Effector memory CD8-positive, alpha-beta T cell (primary cell): ENCODE results near the gene DNAH17.

Source experiments
- ATAC-seq: fragments of 150-1000 bp; cut with Tn5 transposase; replicated peaks from 2 replicates; pipeline ENCODE4 v1.10.0; 2021; ENCODE audit warnings: mild to moderate bottlenecking, moderate library complexity
- DNase-seq, 3 experiments: peaks; one replicate each; pipeline ENCODE4 v3.0.0; 2021
- H3K27ac Mint-ChIP-seq, 2 donors: one replicate each; pipeline ENCODE4 v1.8.0; 2022; ENCODE audit warnings: mild to moderate bottlenecking in 2 of 2, mixed read lengths in 2 of 2, moderate library complexity in 2 of 2
- H3K27me3 Mint-ChIP-seq, 2 donors: one replicate each; pipeline ENCODE4 v1.8.0; 2022; ENCODE audit warnings: mixed read lengths in 2 of 2
- H3K36me3 Mint-ChIP-seq: one replicate; pipeline ENCODE4 v1.8.0; 2022; ENCODE audit warnings: mild to moderate bottlenecking, moderate library complexity, mixed read lengths; ENCODE audit not compliant: insufficient read depth
- H3K4me1 Mint-ChIP-seq, 2 donors: one replicate each; pipeline ENCODE4 v1.8.0; 2022; ENCODE audit warnings: low read depth in 2 of 2, mixed read lengths in 2 of 2
- H3K4me3 Mint-ChIP-seq, 2 donors: one replicate each; pipeline ENCODE4 v1.8.0; 2022; ENCODE audit warnings: mild to moderate bottlenecking in 2 of 2, mixed read lengths in 2 of 2, moderate library complexity in 2 of 2
- H3K9me3 Mint-ChIP-seq, 2 donors: one replicate each; pipeline ENCODE4 v1.8.0; 2022; ENCODE audit warnings: mixed read lengths in 2 of 2

The DNAH17 gene

GRCh38 chr17:78539781-78540180 is 37.4 kb downstream of the DNAH17 start:
- no peak for ATAC-seq
- Mint-ChIP-seq H3K27me3 (peaks cover 0 to 5% of the 10 kb centered on the region in 2 donors), H3K36me3 (peaks cover under 1% of the 10 kb centered on the region), H3K4me1 (peaks cover 7 to 15% of the 10 kb centered on the region in 2 donors), H3K4me3 (no peak overlapping the region), H3K9me3 (no peaks in the 10 kb centered on the region), H3K27ac (no peak overlapping the region)
- no peak for DNase-seq

GRCh38 chr17:78538033-78538776 is 39.0 kb downstream of the DNAH17 start:
- Mint-ChIP-seq H3K9me3 (no peaks in the 10 kb centered on the region), H3K4me3 (no peak overlapping the region), H3K36me3 (peaks cover 4% of the 10 kb centered on the region), H3K27me3 (peaks cover 0 to 5% of the 10 kb centered on the region in 2 donors), H3K4me1 (peaks cover 7 to 19% of the 10 kb centered on the region in 2 donors), H3K27ac (peak overlapping the region; percentile 41 to 51)
- no peak for DNase-seq
- no peak for ATAC-seq

DNA sequence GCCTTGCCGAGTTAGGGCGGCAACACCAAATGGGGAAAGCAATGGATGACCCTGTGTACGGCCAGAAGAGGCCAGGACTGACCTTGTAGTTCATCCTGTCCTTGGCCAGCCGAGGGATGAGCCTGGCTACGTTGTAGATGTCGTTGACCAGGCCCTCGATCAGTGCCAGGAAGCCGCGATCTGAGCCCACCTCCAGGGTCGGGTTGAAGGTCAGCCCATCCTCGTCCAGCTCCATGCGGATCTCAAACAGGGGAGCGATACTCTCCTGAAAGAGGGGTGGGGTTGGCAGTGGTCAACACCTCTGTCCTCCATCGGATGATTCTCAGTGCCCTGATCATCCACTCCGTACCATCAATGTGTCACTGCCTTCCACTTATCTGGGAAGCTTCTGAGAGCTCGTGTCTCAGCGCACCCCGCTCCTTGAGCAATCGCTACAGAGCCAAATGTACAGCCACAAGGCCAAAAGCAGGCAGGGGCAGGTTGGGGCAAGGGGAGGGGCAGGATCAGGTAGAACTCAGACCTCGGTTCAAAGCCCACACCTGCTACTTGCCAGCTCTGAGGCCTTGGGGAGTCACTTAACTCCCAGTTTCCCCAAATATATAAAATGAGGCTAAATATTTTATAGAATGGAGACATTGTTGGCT is 39.9 kb downstream of the DNAH17 start:
- DNase-seq (no peak), ATAC-seq (no peak)
- Mint-ChIP-seq H3K36me3 (peaks cover 4% of the 10 kb centered on the region), H3K27me3 (peaks cover 0 to 5% of the 10 kb centered on the region in 2 donors), H3K4me1 (peaks cover 7 to 19% of the 10 kb centered on the region in 2 donors), H3K4me3 (no peak overlapping the region), H3K27ac (peak overlapping the region in 1 of 2 donors; percentile 87), H3K9me3 (no peaks in the 10 kb centered on the region)

GRCh38 chr17:78535273-78536197 is 41.7 kb downstream of the DNAH17 start:
- peaks cover 7 to 21% of the 10 kb centered on the region in 2 donors for H3K4me1 Mint-ChIP-seq
- H3K27me3 Mint-ChIP-seq, result peaks cover 0 to 5% of the 10 kb centered on the region in 2 donors
- no peaks in the 10 kb centered on the region for H3K9me3 Mint-ChIP-seq
- H3K27ac Mint-ChIP-seq, result peak overlapping the region in 1 of 2 donors; percentile 87
- H3K36me3 Mint-ChIP-seq, result peaks cover 4% of the 10 kb centered on the region
- H3K4me3 Mint-ChIP-seq, result peak overlapping the region; percentile 17 to 71
- peak; percentile 55 for ATAC-seq
- DNase-seq, result no peak

- Mint-ChIP-seq H3K36me3 (peaks cover 4% of the 10 kb centered on the region), H3K4me3 (peak overlapping the region in 1 of 2 donors; percentile 71), H3K4me1 (peaks cover 7 to 21% of the 10 kb centered on the region in 2 donors), H3K9me3 (no peaks in the 10 kb centered on the region), H3K27me3 (peaks cover 0 to 5% of the 10 kb centered on the region in 2 donors), H3K27ac (peak overlapping the region in 1 of 2 donors; percentile 87)
- peak in 1 of 3 experiments; percentile 14 for DNase-seq
- peak; percentile 79 for ATAC-seq
Observed at GRCh38 chr17:78534492-78535272, 42.5 kb downstream of the DNAH17 start.

- no peak for ATAC-seq
Observed at GRCh38 chr17:78532922-78533640, 44.1 kb downstream of the DNAH17 start.

DNA sequence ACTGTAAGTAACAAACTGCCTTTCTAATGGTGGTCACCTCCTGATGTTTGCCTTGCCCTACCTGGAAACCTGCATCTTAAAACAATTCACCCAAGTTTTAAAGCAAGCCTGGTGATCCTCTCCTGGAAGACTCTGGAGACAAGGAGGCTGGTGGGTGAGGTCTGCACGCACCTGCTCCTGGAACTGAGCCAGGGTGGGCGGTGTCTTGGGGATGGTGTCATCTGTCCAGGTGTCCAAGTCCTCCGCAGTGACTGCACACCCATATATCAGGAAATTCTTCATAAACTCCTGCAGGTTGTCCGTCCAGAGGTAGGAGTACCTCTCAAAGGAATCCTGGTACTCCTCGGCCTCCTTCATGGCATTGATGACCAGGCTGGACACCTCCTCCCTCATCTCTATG is 44.9 kb downstream of the DNAH17 start:
- peaks cover 0 to 5% of the 10 kb centered on the region in 2 donors for H3K27me3 Mint-ChIP-seq
- ATAC-seq (no peak), DNase-seq (no peak)
- peaks cover 7 to 21% of the 10 kb centered on the region in 2 donors for H3K4me1 Mint-ChIP-seq
- H3K9me3 Mint-ChIP-seq, result no peaks in the 10 kb centered on the region
- H3K4me3 Mint-ChIP-seq, result no peak overlapping the region
- peaks cover 4% of the 10 kb centered on the region for H3K36me3 Mint-ChIP-seq
- H3K27ac Mint-ChIP-seq, result peak overlapping the region in 1 of 2 donors; percentile 70

More at GRCh38 chr17:78532922-78533640, 44.1 kb downstream of the DNAH17 start:
- peaks cover 7 to 21% of the 10 kb centered on the region in 2 donors for H3K4me1 Mint-ChIP-seq
- DNase-seq, result no peak
- H3K4me3 Mint-ChIP-seq, result no peak overlapping the region
- H3K27ac Mint-ChIP-seq, result no peak overlapping the region
- H3K27me3 Mint-ChIP-seq, result peaks cover 0 to 5% of the 10 kb centered on the region in 2 donors
- H3K36me3 Mint-ChIP-seq, result peaks cover 4% of the 10 kb centered on the region
- H3K9me3 Mint-ChIP-seq, result no peaks in the 10 kb centered on the region

DNA sequence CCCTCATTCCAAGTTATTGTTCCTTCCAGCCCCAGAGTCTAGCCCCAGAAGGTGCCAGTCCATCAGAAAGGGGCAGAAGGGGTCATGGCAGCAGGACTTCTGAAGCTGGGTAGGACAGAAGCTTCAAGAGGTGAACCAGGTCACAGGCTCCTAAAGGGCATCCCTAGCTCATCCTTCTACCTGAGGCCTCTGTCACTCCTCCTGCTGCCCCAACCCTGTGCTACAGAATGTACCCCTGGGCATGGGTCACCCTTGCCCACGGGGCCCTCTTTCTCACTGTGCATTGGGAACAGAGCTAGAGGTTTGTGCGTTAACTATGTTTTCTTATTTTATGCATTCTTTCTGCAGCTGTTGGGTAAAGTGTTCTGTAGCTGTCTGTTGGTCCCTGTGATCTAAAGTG is 46.5 kb downstream of the DNAH17 start:
- Mint-ChIP-seq H3K27me3 (peaks cover 4 to 5% of the 10 kb centered on the region in 2 donors), H3K4me3 (no peak overlapping the region), H3K9me3 (no peaks in the 10 kb centered on the region), H3K27ac (no peak overlapping the region), H3K4me1 (peaks cover 5 to 17% of the 10 kb centered on the region in 2 donors), H3K36me3 (peaks cover 4% of the 10 kb centered on the region)
- no peak for DNase-seq
- ATAC-seq, result no peak

DNA sequence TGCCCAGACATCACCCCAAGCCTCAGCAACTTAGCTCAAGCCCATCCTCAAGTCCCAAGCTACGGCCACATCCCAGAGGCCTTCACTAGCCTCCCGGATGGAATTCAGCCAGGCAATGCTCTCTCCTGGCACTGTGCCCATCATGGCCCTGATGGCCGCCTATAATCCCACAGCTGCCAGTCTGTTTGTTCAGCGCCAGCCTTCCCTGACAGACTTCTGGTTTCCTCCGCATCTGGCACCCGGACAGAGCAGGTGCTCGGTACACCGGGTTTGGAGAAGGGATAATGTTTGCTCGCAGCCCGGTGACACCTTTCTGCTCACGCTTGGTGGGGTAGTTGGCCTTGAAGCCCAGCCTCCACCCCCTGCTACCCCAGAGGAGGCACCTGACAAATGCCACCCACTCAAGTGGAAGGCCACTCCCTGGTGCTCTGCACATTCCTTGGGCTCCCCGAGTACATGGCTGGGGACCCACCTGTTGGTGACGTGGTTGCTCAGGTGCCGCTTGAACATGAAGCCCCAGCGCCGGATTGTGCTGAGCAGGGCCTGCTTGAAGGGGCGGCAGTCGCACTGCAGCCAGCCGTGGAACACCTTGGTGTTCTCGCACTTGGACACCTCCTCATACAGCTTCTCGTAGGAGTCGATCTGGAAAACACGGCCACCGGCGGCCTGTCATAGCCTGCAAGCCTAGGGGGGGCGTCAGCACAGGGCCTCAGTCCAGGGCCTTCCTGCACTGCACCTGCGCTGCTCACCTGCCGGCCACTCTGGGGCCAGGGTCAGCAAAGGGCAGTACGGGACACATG is 47.1 kb downstream of the DNAH17 start:
- Mint-ChIP-seq H3K4me1 (peaks cover 0 to 11% of the 10 kb centered on the region in 2 donors), H3K27me3 (peaks cover 10 to 11% of the 10 kb centered on the region in 2 donors), H3K9me3 (no peaks in the 10 kb centered on the region), H3K27ac (no peak overlapping the region), H3K36me3 (peaks cover 4% of the 10 kb centered on the region), H3K4me3 (no peak overlapping the region)
- no peak for ATAC-seq
- no peak for DNase-seq

GRCh38 chr17:78529251-78529650 is 47.9 kb downstream of the DNAH17 start:
- Mint-ChIP-seq H3K4me1 (peaks cover 0 to 4% of the 10 kb centered on the region in 2 donors), H3K27me3 (peaks cover 10 to 13% of the 10 kb centered on the region in 2 donors), H3K27ac (no peak overlapping the region), H3K36me3 (no peaks in the 10 kb centered on the region), H3K9me3 (no peaks in the 10 kb centered on the region), H3K4me3 (no peak overlapping the region)
- ATAC-seq (no peak), DNase-seq (no peak)

DNA sequence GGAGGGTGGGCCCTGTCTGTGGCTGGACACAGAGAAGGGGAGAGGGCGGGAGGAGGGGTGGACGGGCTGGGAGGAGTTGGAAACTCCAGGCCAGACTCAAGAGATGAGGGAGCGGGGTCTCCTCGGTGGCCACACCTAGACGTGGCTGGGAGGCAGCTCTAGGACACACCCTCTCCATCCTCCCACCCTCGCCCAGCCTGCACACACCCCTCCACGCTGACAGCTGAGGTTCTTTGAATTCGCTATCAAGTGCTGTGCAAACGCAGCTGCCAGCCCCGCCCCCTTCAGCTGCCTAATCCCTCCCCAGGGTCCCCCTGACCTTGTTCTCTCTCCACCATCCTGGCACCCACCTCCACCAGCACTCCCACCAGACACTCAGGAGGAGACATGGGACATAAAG is 48.7 kb downstream of the DNAH17 start:
- H3K4me3 Mint-ChIP-seq, result no peak overlapping the region
- ATAC-seq (no peak), DNase-seq (no peak)
- peak overlapping the region in 1 of 2 donors; percentile 29 for H3K27ac Mint-ChIP-seq
- peaks cover 0 to 4% of the 10 kb centered on the region in 2 donors for H3K4me1 Mint-ChIP-seq
- no peaks in the 10 kb centered on the region for H3K36me3 Mint-ChIP-seq
- H3K27me3 Mint-ChIP-seq, result peaks cover 10 to 13% of the 10 kb centered on the region in 2 donors
- no peaks in the 10 kb centered on the region for H3K9me3 Mint-ChIP-seq
